GM19043 (cell line): ENCODE results near the gene SP100.
"Not testable (repeated sequence)": the region's sequence is repeated elsewhere in the genome, so short reads cannot be mapped to it uniquely, and the experiment has no call there.

Experiments
- ATAC-seq: cut with Tn5 transposase; IDR thresholded peaks from one replicate; pipeline ENCODE4 v1.9.1; 2021; ENCODE audit warnings: low read depth; ENCODE audit not compliant: unreplicated experiment

SP100 gene

GRCh38 chr2:230416061-230416721 lies at the start of gene SP100:
Gene SP100 (plus strand): TSS chr2:230416201. CDS start chr2:230416297, 96 bp downstream.
- peak; percentile 76 for ATAC-seq

DNA sequence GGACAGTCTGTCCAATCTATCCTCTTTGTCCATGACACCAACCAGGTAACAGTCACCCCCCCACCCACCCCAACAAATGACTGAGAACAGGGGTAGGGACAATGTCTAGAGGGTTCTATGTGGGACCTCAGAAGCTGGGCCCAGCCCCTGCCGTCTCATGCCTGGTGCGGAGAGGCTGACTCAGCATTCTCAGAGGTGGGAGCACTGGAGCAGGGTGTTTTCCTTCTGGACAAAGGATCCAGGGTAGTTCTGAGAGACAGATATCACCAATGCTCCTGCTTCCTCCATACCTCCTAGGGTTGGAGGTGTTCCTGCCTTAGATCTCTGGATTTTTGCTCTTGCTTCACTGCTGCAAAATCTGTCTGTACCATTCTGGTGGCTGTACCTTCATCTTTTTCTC lies 33.9 kb upstream of the SP100 start:
- no peak for ATAC-seq

DNA sequence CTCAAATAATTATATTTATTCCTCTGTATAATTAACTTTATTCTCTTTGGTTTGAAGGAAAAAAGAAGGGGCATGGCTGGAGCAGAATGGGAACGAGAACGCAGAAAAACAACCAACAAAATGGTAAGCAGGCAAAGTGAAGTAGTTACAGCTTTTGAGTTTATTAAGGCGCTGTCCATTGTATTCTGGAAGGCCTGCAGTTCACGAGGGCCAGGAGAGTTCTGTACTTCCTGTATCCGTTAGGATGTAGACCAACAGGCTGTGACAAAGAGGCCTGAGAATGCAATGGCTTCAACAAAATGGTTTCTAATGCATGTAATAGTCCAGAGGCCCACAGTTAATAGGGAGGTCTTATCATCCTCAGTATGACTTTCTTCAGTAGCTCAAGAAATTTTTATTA lies 32.5 kb upstream of the SP100 start:
- no peak for ATAC-seq

GRCh38 chr2:230384986-230385385 lies 31.0 kb upstream of the SP100 start:
- no peak for ATAC-seq

DNA sequence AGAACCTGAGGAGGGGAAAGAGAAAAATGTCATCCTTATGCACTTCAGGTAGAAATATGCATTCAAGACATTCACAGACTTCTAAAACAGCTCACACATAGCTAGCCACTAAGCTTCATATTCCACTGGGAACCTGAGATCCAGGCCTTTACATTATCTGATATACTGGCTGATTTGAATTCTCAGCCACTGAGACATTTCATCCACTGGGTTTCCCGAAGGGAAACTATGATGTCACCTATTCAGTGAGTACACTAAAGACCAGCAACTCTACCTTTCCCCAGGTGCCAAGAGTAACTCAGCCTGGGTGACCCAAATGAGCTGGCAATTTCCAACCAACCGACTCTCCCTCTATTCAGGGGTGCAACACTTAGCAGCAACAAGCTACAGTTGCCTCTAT lies 21.7 kb upstream of the SP100 start:
- ATAC-seq: no peak

- ATAC-seq: not testable (repeated sequence)
Observed at GRCh38 chr2:230398698-230399097, 17.3 kb upstream of the SP100 start.

DNA sequence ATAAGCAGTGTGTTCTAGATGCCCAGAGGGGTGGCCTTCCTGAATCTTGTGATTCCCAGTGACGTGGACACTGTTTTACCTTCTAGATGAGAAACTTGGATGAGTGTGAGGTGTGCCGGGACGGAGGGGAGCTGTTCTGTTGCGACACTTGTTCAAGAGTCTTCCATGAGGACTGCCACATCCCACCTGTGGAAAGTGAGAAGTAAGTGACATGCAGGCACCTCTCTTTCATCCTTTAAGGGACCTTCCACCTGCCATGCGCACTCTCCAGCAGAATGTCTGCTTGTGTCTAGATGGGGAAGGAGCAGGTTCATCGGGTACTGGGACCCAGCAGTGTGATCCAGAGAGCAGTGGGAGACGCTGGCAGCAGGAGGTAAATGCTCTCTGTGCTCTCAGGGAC lies 16.0 kb upstream of the SP100 start:
- ATAC-seq: no peak

- ATAC-seq: no peak
Observed at GRCh38 chr2:230400454-230400853, 15.5 kb upstream of the SP100 start.

DNA sequence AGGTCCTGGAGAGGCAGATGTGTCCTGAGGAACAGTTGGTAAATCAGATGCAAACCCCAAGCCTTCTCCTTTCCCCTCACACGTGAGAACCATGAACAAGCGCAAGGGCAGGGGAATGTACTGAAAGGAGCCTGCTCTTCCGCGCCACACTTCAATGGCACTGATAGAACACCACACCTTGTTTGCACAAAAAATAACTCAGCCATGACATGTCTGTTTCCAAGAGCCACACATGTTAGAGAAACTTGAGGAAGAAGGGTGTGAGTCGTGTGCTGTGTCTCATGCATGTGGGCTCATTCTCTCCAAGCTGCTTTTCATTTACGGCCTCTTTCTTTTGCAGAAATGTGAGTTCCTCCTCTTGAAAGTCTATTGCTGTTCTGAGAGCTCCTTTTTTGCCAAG lies 15.0 kb upstream of the SP100 start:
- ATAC-seq: not testable (repeated sequence)

GRCh38 chr2:230403746-230404145 lies 12.3 kb upstream of the SP100 start:
- ATAC-seq: no peak

DNA sequence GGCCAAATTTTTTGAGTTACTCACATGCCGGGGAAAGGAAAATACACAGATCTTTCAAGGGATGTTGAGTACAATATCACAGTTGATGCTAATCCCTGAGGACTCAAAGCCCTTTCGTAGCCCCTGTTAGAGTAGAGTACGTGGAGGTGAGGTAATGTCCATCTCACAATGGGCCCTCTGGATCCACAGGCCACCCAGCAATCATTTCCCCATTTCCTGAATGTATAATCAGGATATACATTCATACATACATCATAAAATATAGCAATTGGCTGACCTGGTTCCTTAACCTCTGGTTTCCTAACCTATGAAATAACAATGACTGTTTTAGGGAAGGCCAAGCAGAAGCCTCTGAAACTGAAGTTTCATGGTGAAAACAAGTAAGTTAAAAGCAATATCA lies 10.2 kb upstream of the SP100 start:
- ATAC-seq: no peak

DNA sequence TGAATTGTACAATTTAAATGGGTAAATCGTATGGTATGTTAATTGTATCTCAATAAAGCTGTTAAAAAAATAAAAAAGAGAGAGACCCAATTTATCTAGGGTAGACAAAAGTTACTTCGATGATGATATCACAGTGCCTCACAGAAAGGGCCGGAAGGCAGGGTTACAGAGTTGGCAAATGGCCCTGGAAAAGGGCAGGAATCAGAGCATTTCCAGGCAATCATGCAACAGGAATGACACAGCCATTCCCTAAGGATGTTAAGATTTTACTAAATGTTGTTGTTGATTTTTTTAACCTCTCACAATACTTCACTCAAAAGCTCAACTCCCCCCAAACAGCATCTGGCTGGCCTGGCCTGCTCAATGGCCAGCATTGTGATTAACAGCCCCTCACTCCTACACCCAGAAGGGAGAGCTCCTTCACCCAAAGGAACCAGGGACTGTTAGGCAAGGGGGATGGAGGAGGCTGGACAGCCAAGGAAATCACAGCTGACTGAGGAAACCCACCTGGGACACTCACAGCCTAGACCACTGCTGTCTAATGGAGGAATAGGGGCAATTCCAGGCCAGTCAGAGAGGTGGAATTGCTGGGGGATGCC lies 7.7 kb upstream of the SP100 start:
- ATAC-seq: no peak

GRCh38 chr2:230409316-230409715 lies 6.7 kb upstream of the SP100 start:
- not testable (repeated sequence) for ATAC-seq

GRCh38 chr2:230410263-230410662 lies 5.7 kb upstream of the SP100 start:
- no peak for ATAC-seq

DNA sequence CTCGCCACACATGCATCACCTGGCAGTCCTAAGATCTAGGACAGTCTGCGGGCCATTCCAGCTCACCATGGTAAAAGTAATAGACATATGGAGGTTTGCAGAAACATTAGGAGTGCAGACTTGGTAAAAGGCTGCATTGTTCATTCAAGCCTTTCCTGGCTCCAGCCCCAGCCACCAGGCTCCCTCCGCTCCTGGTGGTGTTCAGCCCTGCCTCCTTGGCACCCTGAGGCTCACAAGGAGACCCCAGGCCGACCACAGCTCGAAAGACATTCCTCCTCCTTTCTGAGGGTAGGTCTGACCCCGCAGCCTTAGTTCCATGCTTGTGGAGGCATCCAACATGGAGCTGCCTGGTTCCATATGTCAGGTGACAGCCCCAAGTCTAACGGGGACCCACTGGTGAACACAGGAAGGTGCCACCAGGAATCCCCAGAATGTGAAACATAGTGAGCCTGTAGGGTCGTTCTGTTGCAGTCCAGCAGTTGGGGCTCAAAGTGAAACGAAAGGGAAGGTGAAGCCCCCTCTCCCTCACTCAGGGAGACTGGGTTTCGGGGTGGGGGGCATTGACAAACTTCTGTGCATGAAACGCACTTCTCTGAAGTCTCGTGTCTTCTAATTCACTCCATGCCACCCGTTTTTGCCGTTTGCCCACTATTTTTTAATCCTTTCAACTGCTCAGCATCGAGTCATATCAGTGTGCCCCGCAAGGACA lies 5.0 kb upstream of the SP100 start:
- no peak for ATAC-seq

- ATAC-seq: peak; percentile 39
Observed at GRCh38 chr2:230411570-230412370, 4.2 kb upstream of the SP100 start.

GRCh38 chr2:230412371-230412711 lies 3.7 kb upstream of the SP100 start:
- peak; percentile 1 for ATAC-seq

DNA sequence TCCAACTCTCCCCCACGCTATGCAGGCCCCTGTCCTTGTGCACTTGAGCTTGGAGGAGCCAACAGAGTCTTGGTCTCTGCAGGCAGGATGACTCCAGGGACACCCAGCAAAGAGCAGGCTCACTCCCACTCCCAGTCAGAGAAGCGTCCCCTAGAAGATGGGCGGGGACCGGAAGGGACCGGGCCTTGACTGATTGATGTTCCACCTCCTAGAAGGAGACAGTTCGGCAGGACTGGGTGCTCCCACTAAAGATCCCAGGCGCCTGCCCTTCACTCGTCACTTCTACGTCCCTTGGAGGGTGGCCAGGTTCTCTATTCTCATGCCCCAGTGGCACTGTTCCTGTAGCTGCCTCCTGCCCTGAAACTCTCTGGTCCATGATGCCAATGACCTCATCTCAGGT lies 3.2 kb upstream of the SP100 start:
- ATAC-seq: no peak

DNA sequence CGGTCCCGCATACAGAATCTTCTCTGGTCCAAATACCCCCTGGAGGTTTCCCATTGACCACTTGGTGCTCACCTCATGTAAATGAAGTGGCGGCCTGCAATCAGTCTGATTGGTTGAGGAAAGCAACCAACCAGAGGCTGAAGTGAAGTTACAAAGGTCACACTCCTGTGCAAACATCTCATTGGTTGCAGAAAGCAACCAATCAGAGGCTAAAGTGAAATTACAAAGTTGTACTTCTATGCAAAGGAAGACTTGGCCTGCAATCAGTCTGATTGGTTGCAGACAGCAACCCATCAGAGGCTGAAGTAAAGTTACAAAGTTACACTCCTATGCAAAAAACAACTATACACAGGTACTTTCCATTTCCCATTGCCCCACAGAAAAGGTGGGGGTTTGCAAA lies 2.5 kb upstream of the SP100 start:
- no peak for ATAC-seq

GRCh38 chr2:230414302-230414701 lies 1.7 kb upstream of the SP100 start:
- ATAC-seq: no peak

GRCh38 chr2:230417436-230417835 lies 1.4 kb downstream of the SP100 start:
- no peak for ATAC-seq
